ENCODE results near the gene C12orf50.

Gene C12orf50

DNA sequence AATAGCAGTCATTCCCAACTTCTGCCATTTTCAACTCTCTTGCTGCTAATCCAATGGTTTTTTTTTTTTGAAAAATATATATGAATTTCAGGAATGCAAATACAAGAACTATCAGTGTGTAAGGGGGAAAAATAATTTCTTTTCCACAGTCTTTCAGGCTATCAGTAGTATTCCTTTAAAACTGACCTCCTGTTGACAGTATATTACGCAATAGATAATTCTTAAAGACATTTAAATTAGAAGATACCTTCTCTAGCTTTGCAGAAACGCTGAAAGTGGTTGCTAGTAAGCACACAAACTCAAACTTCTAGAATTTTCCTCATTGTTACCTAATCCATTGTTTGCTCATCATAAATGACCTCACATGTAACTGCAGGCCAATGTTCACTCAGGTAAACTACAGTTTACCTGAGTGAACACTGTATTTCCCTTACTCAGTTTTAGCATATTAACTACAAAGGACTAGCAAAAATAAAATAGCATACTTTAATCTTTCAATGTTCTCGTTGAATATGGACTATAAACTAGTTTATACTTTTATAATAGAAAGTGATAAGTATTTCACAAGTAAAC is at the start of gene C12orf50:
Gene C12orf50, minus strand, starts transcription at position 309 of the 573 bp plus-strand sequence. CDS start 2,439 bp downstream, outside the sequence.
- TF ChIP-seq, protein P1, sequence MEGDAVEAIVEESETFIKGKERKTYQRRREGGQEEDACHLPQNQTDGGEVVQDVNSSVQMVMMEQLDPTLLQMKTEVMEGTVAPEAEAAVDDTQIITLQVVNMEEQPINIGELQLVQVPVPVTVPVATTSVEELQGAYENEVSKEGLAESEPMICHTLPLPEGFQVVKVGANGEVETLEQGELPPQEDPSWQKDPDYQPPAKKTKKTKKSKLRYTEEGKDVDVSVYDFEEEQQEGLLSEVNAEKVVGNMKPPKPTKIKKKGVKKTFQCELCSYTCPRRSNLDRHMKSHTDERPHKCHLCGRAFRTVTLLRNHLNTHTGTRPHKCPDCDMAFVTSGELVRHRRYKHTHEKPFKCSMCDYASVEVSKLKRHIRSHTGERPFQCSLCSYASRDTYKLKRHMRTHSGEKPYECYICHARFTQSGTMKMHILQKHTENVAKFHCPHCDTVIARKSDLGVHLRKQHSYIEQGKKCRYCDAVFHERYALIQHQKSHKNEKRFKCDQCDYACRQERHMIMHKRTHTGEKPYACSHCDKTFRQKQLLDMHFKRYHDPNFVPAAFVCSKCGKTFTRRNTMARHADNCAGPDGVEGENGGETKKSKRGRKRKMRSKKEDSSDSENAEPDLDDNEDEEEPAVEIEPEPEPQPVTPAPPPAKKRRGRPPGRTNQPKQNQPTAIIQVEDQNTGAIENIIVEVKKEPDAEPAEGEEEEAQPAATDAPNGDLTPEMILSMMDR (IDR thresholded peaks at IDR 0.05; ENCODE audit: insufficient read depth, low read depth, low read length, missing control alignments), result no peak
- H3K4me3 ChIP-seq (ENCODE audit: low read depth, low read length), result no peak within 1 kb of the TSS
- DNase-seq (ENCODE audit: low read depth), result no peak

GRCh38 chr12:88067301-88067700 is 38.1 kb upstream of the C12orf50 start:
- TF ChIP-seq, protein P1 (IDR thresholded peaks at IDR 0.05; ENCODE audit: insufficient read depth, low read depth, low read length, missing control alignments), result no peak
- H3K4me3 ChIP-seq (ENCODE audit: low read depth, low read length), result no peak overlapping the region
- DNase-seq (ENCODE audit: low read depth), result no peak

- TF ChIP-seq, protein P1 (IDR thresholded peaks at IDR 0.05; ENCODE audit: insufficient read depth, low read depth, low read length, missing control alignments), result no peak
- DNase-seq (ENCODE audit: low read depth), result peak; percentile 11
- no peak overlapping the region for H3K4me3 ChIP-seq (ENCODE audit: low read depth, low read length)
Measured at GRCh38 chr12:88063375-88063774, 34.2 kb upstream of the C12orf50 start.

GRCh38 chr12:88062474-88062873 is 33.3 kb upstream of the C12orf50 start:
- TF ChIP-seq, protein P1 (IDR thresholded peaks at IDR 0.05; ENCODE audit: insufficient read depth, low read depth, low read length, missing control alignments), result no peak
- H3K4me3 ChIP-seq (ENCODE audit: low read depth, low read length), result no peak overlapping the region
- peak; percentile 47 for DNase-seq (ENCODE audit: low read depth)

GRCh38 chr12:88058719-88059077 is 29.5 kb upstream of the C12orf50 start:
- TF ChIP-seq, protein P1 (IDR thresholded peaks at IDR 0.05; ENCODE audit: insufficient read depth, low read depth, low read length, missing control alignments), result no peak
- no peak overlapping the region for H3K4me3 ChIP-seq (ENCODE audit: low read depth, low read length)
- DNase-seq (ENCODE audit: low read depth), result no peak

GRCh38 chr12:88057994-88058718 is 29.0 kb upstream of the C12orf50 start:
- no peak for DNase-seq (ENCODE audit: low read depth)
- no peak overlapping the region for H3K4me3 ChIP-seq (ENCODE audit: low read depth, low read length)
- TF ChIP-seq, protein P1 (IDR thresholded peaks at IDR 0.05; ENCODE audit: insufficient read depth, low read depth, low read length, missing control alignments), result no peak

Measured in GM12865 (cell line).